H1 (cell line): ENCODE data around the gene GNG4. TPM values are rescaled to one million over a fixed set of nuclear protein-coding genes. Genes with fewer than 3 reads are reported as not detected.

Experiments used
- MAFK ChIP-seq: IDR thresholded peaks from 2 replicates; pipeline ENCODE4 v1.6.1; 2012; ENCODE audit warnings: low read depth, mild to moderate bottlenecking, improper control_type of control experiment, low read length
- RBBP5 ChIP-seq: IDR thresholded peaks from 2 replicates; pipeline ENCODE4 v1.7.1; 2012; ENCODE audit warnings: low read depth, mild to moderate bottlenecking, inconsistent platforms, low read length, moderate library complexity, borderline replicate concordance
- polyA plus RNA-seq, 7 experiments: library from polyadenylated mRNA; depleted of rRNA in 3 of 7; stranded (reverse) in 5 of 7; unstranded in 2 of 7; fragments of >200 nt in 5 of 7; fragments of 200-250 nt in 2 of 7; gene quantifications; 1 replicate in 5 of 7; 2 replicates in 1 of 7; 4 replicates in 1 of 7; pipeline versions ENCODE4 v1.2.1 to v1.2.3, GENCODE V29; 2011 to 2013; ENCODE audit warnings: missing spikeins in 2 of 7, mixed read lengths in 2 of 7
- total RNA-seq: library from RNA; stranded (reverse); fragmentation: NEBNext Ultra II Directional; extraction: Animal tissue kit (Norgen Biotek cat#: 25700); gene quantifications from 2 replicates; pipeline ENCODE4 v1.2.1, GENCODE V29; 2021

The GNG4 gene
- total and polyA plus RNA-seq, 2 of the 8 experiments (the other 6 are each of a cell fraction or from before 2014, with no cell fraction given) = 95.5 to 96.8 TPM

- TF ChIP-seq RBBP5 (no peak), MAFK (no peak)
- TF ChIP-seq, all 59 proteins: peak for 0
Observed at GRCh38 chr1:235688096-235688495, 38.5 kb upstream of the GNG4 start (continued).
